ENCODE results near the gene PGM1.

The PGM1 gene

DNA sequence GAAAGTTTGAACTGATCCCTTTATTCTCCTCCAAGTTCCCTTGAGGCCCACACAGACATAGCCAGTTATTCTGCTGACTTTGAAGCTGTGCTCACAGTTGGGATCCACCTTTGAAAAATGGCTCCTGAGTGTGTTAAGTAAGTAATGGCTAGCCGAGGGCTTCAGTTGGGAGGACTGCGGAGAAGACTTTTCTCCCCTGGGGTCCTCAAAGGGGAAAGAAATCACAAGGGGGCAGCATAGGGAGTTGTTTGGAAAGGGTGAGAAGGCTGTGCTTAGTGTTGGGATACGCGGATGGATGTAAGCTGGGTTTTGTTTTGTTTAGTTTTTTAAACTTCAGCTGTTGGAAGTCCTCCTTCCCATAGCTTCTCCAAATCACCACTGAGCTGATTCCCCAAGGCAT is 8.3 kb downstream of the PGM1 start:
- DNase-seq = no peak

DNA sequence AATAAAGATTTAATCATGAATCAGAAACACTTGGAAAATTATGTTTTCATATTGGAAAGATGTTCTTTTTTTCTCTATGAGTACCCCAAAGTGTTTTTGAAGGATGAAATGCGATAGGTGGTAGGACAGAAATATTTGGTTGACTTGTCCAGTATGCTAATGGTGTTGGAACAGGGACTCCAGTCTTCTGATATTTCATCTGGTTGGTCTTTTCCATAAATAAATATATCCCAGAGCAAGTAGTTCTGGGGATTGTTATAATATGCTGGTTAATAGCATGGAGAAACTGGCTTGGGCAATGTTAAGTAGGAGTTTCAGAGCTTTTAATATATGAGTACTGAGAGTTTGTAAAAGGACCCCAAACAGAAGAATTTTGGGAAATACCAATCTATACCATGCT is 8.7 kb downstream of the PGM1 start:
- DNase-seq = no peak

DNA sequence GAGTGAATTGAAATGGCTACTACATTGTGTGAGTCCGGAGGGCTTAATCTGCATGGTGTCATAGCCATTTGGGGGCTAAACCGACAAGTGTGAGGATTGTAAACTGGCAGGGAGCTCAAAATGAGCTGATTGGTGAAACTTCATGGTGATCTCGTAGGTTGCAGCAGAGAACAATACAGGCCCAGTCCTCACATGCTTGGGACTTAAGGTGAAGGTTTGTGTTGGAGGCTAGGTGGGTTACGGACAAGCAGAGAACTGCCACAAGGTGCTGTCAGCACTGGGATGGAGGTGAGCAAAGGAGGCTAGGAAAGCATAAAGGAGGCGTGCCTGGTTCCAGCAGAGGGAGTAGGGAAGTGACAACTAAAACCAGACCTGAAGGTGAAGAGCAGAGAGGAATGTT is 9.4 kb downstream of the PGM1 start:
- DNase-seq = no peak

GRCh38 chr1:63603810-63604209 is 10.6 kb downstream of the PGM1 start:
- no peak for DNase-seq

DNA sequence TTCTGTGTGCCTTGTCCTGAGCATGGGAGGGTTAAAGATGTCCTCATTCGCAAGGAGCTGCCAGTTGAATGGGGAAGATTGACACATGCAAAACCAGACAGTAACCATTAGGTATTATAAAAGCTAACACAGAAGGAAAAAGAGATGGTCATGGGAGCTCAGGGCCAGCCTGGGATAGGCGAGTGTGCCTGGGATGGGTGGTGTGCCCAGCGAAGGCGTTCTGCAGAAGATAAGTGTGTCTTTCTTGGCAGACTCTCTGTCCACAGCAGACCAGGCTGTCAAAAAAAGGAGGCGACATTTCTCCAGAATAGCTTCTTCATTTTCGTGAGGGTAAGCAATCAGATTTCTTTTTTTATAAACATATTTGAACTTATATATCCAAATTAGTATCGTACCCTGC is 14.1 kb downstream of the PGM1 start:
- DNase-seq = no peak

- DNase-seq = no peak
Observed at GRCh38 chr1:63611231-63611630, 18.0 kb downstream of the PGM1 start.

DNA sequence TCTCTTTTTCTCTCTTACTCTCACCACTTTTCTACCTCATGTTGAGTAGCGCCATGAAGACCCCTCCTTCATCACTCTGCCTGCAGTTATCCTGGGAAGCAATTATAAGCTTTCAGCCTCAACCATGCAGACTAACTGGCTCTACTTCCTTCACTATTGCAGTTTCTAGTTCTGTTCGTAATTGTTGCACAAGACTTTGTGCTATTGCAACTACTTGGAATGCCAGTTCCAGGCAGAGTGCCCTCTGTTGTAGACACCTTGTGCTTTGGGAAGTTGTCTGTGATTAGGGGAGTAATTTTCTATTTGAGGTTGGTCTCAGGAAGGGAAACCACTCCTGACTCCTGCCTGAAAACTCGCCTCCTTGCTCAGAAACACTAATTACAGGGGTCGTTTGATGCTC is 19.4 kb downstream of the PGM1 start:
- no peak for DNase-seq

- DNase-seq = no peak
Observed at GRCh38 chr1:63612971-63613370, 19.8 kb downstream of the PGM1 start.

GRCh38 chr1:63615768-63616420 is 22.7 kb downstream of the PGM1 start:
- DNase-seq = peak in 1 of 2 experiments; percentile 31

DNA sequence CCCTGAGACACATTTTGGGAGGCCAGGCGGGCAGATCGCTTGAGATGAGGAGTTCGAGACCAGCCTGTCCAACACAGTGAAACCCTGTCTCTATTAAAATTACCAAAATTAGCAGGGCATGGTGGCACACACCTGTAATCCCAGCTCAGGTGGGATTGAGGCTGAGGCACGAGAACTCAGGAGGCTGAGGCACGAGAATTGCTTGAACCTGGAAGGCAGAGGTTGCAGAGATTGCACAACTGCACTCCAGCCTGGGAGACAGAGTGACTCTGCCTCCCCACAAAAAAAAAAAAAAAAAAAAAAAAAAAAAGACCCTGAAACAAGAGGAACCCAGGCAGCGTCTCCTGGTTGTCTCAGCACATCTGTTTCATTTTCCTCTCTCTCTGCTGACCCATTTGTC is 24.2 kb downstream of the PGM1 start:
- DNase-seq = no peak

DNA sequence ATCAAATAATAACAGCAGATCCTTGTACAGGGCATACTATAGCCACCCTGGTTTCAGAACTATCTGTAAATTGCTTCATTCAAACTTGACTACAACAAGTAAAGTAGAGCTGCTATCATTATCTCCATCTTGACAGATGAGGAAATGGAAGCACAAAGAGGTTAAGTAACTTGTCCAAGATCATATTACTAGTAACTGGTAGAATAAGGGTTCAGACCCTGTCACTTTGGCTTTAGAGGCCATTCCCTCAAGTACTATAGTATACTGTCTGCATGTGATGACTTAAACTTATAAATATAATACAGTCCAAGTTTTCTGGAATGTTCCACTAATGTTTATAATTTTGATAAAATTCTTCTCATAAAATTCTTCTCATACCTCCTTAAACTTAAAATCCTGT is 24.8 kb downstream of the PGM1 start:
- DNase-seq = no peak

GRCh38 chr1:63619558-63619957 is 26.3 kb downstream of the PGM1 start:
- no peak for DNase-seq

DNA sequence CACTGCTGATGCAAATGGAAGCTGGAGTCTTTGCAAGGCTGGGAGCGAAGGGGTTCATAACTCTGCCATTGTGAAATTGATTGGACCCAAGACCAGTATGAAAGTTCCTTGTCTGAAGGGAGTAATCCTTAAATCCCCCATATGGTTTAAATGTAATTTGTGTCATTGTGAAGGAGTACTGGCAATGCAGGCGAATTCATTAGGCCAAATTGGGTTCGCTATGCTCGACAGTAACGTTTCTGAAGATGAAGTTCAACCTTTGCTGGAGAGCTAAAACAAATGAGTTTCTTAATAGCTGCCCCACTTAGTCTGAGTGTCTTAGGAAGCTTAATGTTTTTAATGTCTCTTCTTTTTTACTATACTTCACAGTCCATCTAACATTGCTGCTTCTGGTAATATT is 27.5 kb downstream of the PGM1 start:
- DNase-seq = no peak

DNA sequence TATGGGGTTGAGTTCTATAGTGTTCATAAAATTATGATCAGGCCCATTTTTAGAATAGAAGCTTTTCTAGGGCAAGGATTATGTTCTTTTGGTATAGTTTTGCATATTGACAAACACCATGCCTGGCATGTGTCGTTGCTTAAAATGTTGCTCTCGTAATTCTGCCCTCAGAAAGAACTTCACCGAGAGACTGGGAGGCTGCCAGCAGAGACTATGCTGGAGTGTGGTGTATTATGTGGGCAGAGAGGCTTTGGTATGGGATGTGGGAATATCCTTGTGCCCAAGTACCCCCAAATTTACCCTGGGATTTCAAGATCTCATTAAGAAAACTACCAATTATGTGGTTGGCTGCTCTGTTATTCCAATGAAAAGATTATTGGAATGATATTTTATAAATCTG is 27.9 kb downstream of the PGM1 start:
- DNase-seq = no peak

DNA sequence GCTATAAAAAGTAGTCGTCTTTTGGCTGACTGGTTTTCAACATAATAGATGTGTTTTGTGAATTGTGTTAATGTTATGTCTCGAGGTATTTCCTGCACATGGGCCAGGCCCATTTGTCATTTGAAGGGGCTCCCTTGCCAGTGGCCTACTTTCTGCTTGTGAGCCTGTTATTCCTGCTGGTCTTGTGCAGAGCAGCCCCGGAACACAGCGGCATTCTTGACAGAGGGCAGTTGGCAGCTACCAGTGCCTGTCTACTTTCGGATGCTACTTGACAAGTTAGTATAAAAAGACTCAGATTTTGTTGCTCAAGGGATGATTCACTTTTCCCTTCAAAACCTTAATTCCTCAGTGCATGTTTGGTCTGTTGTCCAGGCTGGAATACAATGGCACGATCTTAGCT is 28.5 kb downstream of the PGM1 start:
- no peak for DNase-seq

GRCh38 chr1:63622849-63623566 is 29.8 kb downstream of the PGM1 start:
- no peak for DNase-seq

GRCh38 chr1:63623952-63624351 is 30.7 kb downstream of the PGM1 start:
- no peak for DNase-seq

DNA sequence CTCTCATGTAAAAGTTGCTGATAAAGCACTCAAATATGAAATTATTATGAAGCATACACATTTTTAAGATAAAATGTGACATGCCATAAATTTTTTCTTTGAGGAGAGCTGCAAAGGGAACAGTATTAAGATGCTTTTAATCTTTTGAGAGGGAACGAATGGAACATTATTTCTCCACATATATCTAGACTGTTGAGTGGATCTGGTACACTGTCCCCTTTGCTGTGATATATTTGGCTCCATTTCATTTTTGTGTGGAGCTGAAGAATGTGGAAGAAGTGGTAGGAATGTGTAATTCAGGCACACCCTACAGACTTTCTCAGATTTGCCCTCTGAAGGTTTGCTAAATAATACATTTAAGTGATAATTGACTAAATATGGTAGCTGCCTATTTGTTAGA is 31.7 kb downstream of the PGM1 start:
- DNase-seq = no peak

DNA sequence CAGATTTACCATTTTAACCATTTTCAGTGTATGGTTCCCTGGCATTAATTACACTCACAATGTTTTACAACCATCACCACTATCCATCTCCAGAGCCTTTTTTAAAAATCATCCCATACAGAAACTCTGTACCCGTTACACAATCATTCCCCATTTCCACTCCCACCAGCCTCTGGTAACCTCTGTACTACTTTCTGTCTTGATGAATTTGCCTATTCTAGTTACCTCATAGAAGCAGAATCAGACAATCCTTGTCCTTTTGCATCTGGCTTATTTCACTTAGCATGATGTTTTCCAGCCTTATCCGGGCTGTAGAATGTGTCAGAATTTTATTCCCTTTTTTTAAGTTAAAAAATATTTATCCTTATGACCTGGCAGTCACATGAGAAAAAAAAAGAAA is 33.0 kb downstream of the PGM1 start:
- DNase-seq = no peak

DNA sequence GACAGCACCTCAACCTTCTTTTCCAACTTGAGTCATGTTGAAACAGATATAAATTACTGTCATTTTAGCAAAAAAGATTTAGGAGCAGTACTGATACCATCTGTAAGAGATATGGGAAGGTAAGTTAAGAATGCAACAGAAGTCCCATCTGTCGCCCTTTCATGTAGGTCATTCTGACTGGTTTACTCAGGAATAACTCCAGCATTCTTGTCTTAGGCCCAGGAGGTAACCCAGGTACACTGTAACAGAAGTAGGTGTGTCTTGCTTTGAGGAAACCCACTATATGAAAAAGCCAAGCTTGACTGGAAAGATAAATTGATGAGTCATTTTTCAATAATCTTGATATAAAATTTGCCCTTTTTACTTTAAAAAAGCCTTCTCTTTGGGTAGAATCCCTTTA is 35.4 kb downstream of the PGM1 start:
- no peak for DNase-seq

- no peak for DNase-seq
Observed at GRCh38 chr1:63630238-63630637, 37.0 kb downstream of the PGM1 start.

GRCh38 chr1:63630666-63631065 is 37.5 kb downstream of the PGM1 start:
- no peak for DNase-seq

DNA sequence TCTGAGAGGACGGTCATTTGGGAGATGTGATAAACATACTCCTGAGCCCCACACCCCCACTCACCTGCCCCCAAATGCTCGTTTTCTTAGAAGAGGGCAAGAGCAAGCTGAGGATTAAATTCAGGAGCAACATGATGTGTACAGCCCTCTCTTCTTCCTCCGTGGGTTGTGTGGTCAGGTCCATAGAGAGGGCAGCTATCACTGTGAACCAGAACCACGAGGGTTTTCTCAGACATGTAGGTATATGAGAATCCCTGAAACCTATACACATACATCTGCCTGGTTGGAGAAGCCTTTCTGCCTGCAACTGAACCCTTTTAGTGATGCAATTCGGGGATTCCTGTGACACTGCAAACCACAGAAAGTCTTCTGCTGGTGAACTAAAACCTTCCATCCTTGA is 38.9 kb downstream of the PGM1 start:
- DNase-seq = no peak

- DNase-seq = no peak
Observed at GRCh38 chr1:63633281-63633680, 40.1 kb downstream of the PGM1 start.

DNA sequence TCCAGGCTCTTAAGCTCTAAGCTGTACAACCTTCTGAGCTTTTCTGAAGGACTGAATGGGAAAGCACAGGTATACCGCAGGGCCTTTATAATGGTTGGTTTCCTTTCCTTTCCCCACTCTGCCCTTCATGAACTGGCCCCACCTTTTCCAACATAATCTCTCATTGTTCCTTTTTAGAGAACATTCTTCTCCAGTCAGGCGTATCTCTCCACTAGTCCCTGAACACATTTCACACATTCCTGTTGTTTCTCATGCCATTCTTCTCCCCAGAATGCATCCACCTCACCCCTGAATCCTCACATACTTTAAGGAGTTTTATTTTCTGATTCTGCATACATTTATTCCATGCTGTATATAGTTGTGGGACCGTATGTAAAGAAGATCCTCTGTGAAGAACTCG is 41.3 kb downstream of the PGM1 start:
- no peak for DNase-seq
